SKM-1 treated with dmso at 0.1 percent for 144 hours (cell line): ENCODE data around the gene SORBS1.
A peak's percentile ranks its signal among the peaks of the same experiment; 100 is the strongest.

Experiments
- DNase-seq: peaks from one replicate; lab custom pipeline; 2025; ENCODE audit not compliant: unreplicated experiment; lab: John Stamatoyannopoulos, UW

SORBS1 gene

DNA sequence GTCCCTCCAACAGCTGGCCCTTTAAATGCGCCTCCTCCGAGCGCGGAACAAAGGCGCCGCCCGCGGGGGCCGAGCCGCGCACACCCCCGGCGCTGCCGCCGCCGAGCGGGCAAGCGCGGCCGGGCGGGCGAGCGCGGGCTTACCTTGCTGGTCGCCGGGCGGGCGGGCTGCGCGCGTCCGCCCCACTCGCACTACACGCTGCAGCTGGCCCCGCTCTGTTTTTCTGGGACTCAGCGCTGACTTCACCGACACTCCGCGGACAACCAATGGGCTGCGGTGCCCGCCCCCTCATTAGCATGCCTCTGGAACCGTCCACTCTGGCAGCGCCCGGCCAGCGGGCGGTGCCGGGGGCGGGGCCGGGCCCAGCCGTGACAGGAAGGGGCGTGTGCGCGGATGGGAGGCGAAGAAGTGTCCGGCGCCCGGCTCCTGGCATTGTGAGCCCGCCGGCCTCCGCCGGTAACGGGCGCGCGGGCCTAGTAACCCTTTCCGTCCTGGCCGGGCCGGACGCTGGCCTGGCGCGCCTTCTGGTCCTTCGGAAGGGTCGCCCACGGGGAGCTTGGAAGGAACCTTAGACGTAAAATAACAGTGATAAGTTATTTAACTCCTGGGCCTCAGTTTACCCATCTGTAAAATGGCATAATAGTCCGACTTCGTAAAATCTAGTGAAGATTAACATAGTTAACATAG, at the start of gene SORBS1:
SORBS1 (minus strand) TSS at position 195 of the 687 bp plus-strand sequence. CDS start 120,236 bp downstream, outside the sequence.
- DNase-seq: peak; percentile 95

DNA sequence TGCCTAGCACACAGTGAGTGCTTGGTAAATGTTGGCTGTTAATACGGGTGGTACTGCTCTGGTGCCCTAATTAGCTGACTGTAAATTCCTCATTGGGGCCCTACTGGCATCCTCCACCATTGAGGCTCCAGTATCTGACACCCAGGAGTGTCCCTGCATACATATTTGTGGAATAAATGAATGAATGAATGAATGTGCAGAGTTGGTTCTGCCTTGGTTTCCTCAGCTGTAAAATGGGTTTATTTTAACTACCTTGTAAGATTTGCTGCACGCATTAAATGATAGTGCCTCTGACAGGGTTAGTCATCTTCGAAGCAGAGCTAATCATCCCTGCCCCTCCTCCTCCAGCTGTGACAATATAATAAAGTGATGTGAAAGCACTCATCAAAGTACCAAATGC, 49.6 kb upstream of the SORBS1 start:
- DNase-seq: no peak

DNA sequence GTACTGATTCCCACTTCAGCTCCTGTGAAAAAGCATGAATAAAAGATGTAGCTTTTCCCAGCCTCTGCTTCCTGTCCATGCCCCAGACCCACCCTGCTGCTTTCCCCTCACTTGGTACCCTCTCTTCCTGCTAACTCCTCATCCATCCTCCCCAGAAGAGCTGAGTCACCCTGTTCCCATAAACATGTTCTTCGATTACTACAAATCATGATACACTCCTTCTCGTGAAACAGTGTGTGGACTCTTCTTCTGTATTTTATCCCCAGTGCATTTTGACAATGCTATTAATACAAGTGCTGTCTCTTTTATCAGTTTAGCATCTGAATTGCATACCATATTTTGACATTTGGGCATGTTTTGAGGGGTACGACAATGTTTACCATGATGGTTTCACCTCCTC, 45.8 kb upstream of the SORBS1 start:
- no peak for DNase-seq

DNA sequence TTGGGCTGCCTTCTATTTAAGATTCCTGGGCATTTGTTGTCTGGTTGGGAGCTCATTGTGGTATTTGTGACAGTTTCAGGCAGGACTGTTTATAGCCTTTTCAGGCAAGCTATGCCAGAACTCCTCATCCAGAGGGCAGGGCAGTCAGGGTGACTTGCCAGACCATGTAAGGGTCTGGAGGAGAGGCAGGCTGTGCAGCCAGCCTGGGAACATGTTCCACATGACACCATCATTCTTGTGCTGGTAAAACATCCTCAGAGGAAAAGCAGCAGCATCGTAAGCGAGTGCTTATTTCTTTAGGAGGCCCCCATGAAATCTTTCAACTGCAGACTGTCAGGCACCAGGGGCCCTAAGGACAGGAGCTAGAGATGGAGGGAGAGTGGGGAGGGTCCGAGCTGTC, 44.0 kb upstream of the SORBS1 start:
- no peak for DNase-seq

DNA sequence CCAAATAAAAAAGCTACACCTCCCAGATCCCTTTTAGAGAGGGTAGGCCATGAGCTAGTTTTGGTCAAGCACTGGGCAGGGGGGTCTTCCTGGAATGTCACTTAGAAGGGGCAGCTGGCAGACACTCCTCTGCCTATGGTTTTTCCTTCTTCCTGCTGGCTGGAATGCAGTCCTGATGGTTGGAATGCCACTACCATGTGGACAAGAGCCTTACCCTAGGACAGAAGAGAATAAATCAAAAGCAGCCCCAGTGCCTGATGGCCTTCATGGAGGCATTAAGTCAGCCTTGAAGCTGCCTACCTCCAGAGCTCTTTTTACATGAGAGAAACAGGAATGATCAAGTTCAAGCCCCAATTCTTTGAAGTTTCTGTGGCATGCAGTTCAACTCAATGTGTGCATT, 43.5 kb upstream of the SORBS1 start:
- DNase-seq: no peak

DNA sequence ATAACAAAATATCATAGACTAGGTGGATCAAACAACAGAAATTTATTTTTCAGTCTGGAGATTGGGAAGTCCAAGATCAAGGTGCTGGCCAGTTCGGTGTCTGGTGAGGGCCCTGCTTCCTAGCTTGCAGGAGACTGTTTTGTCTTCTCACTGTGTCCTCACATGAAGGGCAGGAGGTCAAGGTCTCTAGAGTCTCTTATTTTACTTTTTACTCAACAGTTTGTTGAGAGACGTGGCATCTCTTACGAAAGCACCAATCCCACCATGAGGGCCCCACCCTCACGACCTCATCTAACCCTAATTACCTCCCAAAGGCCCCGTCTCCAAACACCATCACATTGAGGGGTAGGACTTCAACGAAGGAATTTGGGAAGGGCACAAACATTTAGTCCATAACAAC, 41.2 kb upstream of the SORBS1 start:
- DNase-seq: no peak

DNA sequence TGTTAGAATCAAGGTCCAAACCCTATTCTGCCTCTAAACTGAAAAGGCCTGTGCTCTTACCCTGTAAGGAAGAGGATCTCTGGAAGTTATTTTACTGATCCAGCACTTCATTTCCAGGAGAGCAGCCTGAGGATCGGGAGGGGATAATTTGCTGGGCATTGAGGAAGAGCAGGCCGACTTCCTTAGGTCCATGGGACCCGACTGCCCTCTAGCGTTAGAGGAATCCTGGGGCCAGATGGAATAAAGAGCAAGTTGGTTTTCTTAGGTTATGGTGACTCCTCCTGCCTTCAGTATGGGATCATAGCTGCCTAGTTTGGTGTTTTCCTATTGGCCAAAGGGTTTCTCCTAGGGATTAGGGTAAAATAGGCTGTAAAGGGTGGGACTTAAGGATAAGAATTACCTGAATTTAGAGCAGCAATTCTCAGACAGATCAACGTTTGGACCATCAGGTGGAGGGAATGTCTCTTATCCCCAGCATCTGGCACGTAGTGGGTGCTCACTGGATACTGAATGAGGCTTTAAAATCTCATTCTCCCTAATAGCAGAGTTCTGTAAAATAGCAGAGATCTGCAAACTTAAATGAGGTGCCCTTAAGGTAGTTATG, 40.0 kb upstream of the SORBS1 start:
- peak; percentile 72 for DNase-seq

DNA sequence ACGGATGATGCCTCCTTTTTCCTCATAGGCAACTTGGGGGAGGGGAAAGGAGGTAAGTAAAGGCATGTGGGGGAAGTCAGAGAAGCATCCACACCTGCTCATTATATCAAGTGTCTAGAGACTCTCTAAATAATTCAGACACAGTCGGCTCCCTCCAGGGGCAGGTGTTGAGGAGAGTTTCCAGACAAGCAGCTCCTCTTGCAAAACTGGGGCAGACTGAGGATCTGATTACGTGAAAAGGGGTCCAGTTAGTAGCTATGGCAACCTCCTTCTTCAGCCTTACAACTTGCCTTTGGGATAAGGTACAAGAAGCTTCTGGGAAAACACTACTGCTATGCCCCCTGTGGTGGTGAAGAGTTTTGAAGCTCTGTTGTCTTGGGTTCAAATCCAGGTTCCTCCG, 39.0 kb upstream of the SORBS1 start:
- DNase-seq: no peak

DNA sequence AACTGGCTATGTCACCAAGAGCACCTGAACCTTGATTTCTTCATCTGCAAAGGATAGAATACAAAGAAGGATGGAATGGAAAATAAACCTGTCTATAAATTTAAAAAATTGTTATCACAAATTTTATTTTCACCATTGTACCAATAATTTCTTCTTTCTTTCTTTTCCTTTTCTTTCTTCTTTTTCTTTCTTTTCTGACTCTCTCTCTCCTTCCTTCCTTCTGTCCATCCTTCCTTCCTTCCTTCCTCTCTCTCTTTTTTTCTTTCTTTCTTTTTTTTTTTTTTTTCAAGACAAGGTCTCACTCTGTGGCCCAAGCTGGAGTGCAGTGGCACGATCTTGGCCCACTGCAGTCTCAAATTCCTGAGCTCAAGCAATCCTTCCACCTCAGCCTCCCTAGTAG, 36.6 kb upstream of the SORBS1 start:
- DNase-seq: no peak

DNA sequence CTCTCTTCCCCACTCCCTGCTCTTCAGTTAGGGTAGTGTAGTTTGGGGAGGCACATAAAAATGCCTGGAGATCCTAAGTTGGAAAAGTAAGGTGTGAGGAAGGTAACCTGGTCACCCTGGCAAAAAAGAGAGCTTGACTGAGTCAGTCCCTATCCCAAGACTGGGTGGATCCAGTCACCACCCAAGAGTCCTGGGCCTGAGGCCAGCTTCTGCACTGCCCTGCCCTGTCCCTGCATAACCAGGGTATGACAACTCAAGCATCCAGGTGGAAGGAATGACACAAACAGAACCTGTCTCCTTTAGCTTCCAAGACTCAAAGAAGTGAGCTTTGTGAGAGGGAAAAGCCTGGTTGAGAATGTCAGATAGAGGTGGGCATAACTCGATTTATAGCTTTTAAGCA, 26.9 kb upstream of the SORBS1 start:
- no peak for DNase-seq

DNA sequence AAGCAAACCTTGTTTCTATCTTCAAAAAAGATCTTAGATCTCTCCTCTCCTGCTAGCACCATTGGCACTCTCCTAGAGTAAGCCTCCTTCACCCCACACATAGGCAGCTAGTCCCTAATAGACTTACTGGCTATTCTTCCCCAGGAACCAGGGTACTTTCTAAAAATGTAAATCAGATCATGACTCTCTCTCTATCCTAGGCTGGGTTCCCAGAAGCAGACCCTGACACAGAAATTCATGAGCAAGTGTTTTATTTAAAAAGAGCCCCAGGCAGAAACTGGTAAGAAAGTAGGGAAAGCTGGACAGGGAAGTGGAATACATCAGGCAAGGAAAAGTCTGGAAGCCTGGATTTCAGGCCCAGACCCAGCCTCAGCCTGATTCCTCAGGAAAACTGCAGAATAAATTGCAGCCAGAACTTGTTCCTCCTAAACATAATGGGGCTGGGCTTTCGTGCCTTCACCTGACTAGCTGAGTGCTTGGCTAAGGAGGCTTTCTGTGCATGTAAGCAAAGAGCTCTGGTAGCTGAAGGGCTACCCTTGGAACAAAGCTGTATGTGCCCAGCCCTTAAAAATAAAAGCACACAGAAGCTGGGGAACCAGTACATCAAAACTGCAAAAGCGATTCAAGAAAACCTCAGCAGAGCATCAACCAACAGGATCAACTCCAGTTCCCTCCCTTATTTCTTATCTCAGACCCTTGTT, 18.8 kb upstream of the SORBS1 start:
- no peak for DNase-seq

DNA sequence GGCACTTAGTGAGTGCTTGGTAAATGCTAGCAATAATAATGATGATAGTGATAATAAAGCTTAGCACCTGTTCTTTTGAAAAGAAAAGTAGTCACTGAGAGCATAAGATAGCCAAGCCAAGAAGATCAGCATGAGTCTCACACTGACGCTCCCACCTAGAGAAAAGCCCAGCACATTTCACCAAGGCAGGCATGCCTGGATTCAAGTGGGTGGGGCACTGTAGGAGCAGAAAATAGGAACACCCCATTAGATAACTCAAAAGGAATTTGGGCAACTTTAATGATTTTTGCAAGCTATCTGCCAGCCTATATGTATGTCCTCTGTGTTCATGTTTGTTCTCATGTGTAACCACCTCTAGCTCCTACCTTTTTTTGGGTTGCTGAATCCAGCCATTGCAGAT, 18.1 kb upstream of the SORBS1 start:
- no peak for DNase-seq

DNA sequence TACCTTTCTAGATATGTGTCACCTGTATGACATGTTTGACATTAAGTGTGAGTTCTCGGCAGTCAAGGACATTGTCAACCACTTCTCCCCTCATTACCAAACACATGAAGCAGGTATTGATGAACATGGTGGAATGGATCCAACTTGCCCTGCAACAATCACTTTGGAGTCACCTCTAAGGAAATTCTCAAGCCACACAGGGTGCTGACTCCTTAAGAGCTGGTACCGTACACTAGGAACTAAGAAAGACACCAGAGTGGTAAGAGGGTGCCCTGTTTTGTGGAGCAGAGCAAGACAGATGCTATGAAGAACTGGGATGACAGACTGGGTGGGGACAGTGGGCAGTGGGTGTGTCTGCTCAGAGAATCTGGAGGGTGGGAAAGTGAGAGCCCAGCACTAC, 17.4 kb upstream of the SORBS1 start:
- no peak for DNase-seq

DNA sequence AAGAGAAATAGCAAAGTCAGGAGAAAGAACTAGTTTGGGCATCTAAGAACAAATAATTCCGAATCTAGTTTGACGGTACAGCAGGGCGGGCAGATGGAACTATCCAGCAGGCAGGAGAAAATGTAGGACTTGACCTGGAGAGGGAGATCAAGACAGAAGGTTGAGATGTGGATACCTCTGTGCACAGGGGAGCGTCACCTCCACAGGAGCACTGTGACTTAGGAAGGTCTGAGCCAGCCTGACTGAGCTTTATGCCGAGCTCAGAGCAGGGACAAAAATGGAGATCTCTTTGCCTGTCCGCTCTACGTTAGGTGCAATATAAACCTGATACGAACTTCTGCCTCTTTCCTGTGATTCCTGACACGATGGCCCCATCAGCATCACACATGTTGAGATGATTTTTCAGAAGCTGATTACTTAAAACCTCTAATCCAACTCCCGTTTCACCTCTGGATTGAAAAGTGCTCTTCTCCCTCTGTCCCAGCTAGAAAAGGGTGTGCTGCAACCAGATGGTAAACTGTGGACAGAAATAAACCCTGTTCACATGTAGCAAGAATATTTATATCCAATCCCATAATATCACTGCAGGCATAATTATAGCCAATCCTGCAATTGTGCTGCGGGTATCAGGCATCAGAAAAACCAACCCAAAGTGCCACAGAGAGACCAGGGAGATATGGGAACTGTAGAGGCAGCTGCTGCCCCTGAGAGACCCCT, 13.6 kb upstream of the SORBS1 start:
- DNase-seq: no peak

DNA sequence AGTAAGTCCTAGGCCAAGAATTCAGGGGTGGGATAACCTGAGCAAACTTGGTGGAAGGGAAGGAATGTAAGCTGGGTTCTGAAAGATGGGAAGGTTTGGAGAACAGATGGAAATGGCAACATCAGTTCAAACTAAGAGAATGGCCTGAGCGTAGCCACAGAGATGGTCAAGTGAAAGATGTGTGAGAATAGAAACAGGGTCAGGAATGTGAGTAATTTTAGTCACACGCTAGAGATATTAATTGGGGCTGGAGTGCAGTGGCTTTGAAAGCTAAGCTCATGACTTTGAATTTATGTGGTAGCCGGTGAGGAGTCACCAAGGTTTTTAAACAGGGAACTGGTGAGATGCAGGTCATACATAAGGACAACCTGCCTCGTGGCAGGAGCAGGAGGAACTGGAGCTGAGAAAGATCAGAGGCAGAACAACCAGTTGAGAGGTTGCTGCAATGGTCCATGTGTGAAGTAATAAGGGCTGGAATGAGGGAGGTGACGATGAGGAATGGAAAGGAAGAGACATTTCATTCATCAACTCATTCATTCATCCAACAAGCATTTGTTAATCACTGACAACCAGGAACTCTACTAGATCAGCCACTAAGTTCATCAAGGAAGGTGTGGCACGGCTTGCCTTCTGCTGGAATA, 12.9 kb upstream of the SORBS1 start:
- DNase-seq: no peak

DNA sequence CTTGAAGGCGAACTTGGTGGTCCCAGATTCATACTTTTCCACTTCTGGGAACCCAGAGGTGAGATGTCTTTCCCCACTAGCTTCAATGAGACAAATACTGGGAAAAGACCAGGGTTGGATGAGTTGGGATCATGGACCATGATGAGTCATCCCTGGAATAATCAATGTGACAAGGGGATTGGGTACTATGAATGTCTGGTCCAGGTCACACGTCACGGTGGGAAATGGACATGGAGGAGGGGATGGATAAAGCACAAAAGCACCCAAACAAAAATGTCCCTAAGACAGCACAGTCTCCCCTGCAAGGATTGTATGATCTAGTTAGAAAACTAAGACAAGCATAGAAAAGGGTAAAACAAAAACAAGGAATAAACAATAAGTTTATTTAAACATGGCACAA, 12.4 kb upstream of the SORBS1 start:
- DNase-seq: no peak

DNA sequence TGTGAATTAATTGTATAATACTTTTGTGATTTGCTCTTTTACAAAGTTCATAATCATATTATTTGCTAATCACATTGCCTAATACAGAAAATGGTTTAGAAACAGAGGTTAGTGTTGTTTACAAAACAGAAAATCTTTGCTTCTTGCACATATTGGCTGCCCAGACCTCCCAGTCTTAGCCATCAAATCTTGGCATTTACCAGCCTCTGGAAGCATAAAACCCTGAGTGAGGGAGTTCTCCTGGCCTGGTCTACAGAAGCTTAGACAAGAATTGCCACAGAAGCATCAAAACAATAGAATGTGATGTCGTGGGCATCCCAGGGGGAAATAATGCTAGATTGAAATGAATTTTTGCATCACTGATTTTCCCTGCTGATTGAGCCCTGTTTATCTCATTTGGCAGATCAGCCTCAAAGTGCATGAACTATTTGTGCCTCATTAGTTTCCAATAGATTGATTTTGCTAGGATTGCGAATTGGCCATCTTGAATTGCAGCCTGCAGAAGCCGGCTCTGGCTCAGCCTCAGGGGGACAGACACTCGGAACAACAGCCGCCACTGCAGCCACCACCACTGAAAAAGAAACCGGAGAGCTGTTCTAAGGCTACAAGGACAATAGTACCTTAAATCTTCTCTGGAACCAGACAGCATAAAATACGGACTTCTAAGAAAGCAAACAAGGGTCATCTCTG, 11.1 kb upstream of the SORBS1 start:
- DNase-seq: no peak

DNA sequence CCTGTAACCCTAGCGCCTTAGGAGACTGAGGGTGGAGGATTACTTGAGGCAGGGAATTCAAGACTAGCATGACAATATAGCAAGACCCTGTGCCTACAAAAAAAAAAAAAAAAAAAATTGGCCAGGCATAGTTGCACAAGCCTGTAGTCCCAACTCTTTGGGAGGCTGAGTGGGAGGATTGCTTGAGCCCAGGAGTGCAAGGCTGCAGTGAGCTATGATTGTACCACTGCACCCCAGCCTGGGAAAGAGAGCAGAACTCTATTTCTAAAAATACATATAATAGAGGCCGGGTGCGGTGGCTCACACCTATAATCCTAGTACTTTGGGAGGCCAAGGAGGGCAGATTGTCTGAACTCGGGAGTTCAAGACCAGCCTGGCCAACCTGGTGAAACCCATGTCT, 10.2 kb upstream of the SORBS1 start:
- DNase-seq: no peak

DNA sequence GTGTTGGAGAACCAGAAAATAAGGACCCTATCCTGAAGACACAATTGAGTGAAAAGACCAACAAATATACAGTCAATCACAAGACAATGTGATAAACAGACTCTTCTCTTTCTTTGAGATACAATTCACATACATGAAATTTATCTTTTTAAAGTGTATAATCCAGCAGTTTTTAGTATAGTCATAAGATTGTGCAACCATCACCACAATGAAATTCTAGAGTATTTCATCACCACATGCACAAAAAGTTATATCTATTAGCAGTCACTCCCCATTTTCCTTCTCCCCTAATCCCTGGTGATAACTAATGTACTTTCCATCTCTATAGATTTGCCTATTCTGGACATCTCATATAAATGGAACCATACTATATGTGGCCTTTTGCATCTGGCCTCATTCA, 8.2 kb upstream of the SORBS1 start:
- DNase-seq: no peak

DNA sequence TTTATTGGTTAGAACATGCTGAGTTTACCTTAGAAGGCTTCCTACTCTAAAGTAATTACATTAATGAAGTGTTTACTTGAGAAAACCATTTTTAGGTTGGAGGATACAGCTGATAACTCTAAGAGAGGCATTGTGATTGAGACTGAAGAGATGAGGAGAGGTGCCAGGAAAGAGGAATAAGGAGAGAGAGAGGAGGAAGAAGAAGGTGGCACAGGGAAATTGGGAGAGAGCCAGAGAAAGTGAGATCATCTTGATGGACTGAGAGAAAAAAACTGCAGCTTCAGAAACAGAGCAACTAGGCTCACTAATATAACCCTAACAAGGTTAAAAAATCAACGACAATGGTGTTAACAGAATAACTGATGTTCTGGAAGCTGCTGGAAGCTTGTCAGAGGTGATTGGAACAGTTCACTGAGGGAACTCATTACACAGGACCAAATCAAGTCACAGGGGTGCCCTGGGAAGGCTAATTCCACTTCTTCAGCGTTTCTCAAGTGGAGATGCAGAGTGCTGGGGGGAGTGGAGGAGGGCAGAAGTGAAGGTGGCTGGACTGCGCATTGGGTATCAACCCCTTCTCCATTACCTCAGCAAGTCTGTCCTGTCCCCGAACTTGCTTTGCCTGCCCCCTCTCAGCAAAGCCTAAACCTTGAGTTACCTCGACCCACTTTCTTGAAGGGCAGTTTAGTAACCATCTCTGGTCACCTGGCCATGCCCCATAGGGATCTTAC, 6.9 kb upstream of the SORBS1 start:
- no peak for DNase-seq
